CD4-positive, alpha-beta T cell treated with Interleukin-17A for 4 hours (primary cell): ENCODE results near the gene CHST4.
A peak's percentile ranks its signal among the peaks of the same experiment; 100 is the strongest.
"Not testable (repeated sequence)": the region's sequence is repeated elsewhere in the genome, so short reads cannot be mapped to it uniquely, and the experiment has no call there.

Source experiments
- DNase-seq: peaks from one replicate; pipeline ENCODE4 v3.0.0-alpha.2; 2020; ENCODE audit warnings: mixed read lengths

Gene CHST4

DNA sequence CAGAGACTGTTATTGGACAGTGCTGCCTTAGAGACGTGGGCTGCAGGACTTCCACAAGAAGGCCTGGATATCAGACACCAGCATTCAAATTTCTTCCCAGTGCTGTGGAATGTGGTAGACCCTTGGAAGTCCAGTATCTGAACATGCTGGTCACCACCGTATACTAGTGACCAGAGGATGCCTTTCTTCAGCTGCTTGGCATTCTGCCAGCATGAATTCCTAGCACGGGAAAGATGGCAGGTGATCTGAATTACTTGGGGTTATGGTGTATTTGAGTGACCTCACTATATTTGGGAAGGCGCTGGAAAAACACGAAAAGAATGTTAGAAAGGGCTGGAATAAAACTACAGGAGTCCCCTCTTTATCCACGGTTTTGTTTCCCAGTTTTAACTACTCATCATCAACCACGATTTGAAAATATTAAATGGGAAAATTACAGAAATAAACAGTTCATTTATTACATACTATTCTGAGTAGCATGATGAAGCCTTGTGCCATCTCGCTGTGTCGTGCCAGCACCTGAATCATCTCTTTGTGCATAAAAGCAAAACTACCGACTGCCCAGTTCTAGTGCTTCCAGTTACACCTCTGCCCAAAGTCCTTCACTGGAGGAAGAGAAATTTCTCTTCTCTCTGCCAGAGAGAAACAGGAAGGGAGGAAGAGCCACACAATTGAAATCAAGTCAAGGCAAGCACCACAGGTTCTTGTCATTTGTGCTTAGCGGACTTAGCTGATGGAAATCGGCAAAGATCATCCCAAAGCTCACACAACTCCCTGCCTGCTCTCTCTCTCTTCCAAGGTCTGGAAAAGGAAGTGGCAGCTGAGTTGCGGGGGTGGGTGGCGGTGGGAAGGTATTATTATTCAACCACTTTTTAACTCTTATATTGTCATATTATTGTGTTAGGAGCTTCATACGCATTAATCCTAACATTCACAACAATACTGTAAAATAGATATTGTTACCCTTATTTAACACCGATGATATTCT is 1.4 kb upstream of the CHST4 start:
- no peak for DNase-seq

DNA sequence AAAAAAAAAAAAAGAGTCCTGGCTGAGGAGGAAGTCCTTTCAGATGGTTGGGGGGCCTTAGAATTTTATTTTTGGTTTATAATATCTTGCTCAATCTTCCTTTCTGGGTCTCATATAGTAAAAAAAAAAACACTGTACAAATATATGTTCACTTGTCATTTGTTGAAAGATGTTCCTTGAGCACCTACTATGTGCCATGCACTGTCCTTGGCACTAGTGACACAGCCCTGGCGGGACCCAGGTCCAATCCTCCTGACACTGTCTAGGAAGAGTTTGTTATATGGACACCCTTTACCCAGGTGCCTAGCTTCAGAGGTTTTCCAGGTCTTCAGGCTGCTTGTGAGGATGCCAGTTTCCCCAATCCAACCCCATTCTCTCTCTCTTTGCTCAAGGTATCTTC is 2.0 kb downstream of the CHST4 start:
- no peak for DNase-seq

DNA sequence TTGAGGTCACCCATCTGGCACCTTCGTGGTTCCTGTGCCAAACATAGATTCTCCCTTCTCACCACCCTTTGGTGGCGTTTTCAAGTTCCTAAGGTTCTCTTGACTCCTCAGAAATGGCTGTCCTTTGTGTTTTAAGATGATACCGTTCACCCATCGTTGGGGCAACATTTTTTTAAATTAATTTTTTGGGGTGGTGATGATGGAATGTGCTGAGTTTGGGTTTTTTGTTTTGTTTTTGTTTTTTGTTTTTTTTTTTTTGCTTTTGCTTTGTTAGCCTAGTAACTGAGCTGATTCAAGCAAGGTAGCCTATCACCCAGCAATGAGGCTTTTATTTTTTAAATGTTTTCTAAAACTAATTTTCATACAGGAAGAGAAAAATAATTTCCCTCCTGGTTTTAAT is 2.6 kb downstream of the CHST4 start:
- DNase-seq = no peak

DNA sequence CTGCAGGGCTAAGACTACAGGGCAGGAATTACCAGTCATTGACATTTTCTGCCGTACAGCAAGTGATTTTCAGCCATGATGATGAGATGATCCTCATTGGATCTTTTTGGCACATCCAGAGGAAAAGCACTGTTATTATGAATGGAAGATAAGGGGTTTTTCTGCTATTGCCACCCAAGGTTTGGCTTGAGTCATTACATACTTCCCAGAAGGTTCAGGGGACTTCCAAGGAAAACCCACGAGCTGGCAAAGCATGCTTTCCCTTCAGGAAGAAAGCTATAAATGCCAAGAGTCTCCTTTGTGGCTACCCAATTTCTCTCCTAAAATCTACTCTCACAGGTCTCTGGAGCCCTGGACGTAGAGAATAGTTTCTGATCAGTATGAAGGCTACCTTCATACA is 6.1 kb downstream of the CHST4 start:
- DNase-seq = no peak

DNA sequence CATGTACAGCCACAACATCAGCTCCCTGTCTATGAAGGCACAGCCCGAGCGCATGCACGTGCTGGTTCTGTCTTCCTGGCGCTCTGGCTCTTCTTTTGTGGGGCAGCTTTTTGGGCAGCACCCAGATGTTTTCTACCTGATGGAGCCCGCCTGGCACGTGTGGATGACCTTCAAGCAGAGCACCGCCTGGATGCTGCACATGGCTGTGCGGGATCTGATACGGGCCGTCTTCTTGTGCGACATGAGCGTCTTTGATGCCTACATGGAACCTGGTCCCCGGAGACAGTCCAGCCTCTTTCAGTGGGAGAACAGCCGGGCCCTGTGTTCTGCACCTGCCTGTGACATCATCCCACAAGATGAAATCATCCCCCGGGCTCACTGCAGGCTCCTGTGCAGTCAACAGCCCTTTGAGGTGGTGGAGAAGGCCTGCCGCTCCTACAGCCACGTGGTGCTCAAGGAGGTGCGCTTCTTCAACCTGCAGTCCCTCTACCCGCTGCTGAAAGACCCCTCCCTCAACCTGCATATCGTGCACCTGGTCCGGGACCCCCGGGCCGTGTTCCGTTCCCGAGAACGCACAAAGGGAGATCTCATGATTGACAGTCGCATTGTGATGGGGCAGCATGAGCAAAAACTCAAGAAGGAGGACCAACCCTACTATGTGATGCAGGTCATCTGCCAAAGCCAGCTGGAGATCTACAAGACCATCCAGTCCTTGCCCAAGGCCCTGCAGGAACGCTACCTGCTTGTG is 10.7 kb downstream of the CHST4 start:
- DNase-seq = no peak

DNA sequence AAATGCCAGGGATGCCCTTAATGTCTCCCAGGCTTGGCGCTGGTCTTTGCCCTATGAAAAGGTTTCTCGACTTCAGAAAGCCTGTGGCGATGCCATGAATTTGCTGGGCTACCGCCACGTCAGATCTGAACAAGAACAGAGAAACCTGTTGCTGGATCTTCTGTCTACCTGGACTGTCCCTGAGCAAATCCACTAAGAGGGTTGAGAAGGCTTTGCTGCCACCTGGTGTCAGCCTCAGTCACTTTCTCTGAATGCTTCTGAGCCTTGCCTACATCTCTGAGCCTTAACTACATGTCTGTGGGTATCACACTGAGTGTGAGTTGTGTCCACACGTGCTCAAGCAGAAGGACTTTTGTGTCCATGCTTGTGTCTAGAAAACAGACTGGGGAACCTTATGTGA is 11.4 kb downstream of the CHST4 start:
- DNase-seq = peak; percentile 29

DNA sequence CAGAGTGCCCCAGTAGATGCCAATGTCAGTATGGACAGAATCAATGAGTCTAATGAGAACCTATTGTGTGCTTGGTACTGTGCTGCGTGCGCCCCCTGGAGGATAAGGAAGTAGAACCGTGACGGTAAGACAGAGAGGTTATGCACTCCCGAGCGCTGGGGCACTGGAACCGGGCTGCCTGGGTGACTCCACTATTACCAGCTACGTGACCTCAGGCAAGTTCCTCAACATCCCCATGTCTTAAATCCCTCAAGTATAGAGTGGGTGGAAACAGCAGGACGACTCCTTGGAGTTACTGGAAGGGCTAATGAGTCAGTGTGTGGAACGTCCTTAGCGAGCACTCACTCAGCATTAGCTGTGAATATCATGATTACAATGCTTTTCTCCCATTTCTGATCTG is 16.2 kb downstream of the CHST4 start:
- DNase-seq = peak; percentile 67

DNA sequence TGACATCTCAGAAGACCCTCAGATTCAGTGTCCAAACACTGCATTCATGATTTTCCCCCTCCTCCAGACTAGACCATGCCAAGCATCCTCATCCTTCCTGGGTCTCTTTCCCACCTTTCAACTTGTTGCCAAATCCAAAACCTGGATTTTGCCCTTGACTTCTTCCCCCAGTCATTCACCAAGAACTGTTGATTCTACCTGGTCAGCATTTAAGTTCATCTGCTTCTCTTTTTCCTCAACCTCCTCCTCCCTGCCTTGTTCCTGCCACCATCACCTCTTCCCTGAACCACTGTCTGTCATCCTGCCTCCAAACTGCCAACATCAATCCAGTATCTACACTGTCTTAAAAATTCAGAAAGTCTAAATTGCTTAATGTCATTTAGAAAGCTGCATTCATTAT is 20.9 kb downstream of the CHST4 start:
- DNase-seq = no peak

DNA sequence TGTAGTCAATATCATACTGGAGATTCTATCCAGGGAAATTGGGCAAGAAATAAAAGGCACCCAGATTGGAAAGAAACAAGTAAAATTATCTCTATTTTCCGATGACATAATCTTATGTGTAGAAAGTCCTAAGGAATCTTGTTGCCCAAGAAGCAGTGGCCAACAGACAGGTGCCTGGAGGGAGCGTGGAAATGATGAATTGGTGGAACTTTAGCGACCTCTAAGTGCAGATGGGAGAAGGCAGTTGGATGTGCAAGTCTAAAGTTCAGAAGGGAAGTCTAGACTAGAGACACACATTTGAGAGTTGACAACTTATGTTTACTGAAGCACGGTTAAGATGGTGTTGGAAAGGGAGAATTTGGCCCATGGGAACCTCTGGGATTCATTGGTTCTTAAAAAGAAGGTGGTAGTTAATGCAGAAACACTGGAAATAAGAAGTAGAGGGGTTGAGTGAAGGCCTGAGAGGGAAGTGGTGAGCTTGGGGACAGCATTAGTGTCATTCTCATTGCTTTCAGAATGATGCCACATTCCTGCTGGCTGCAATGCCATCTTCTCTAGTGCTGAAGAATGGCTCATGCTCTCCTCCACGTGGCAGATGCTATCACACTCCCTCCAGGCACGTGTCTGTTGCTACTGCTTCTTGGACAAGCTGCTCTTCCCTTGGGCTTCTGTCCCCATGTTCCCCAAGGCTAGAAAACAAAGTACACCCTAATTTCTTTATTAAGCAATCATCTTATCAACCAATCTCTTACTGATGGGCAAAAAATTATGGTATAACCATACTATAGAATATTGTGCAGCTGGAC is 26.7 kb downstream of the CHST4 start:
- no peak for DNase-seq

DNA sequence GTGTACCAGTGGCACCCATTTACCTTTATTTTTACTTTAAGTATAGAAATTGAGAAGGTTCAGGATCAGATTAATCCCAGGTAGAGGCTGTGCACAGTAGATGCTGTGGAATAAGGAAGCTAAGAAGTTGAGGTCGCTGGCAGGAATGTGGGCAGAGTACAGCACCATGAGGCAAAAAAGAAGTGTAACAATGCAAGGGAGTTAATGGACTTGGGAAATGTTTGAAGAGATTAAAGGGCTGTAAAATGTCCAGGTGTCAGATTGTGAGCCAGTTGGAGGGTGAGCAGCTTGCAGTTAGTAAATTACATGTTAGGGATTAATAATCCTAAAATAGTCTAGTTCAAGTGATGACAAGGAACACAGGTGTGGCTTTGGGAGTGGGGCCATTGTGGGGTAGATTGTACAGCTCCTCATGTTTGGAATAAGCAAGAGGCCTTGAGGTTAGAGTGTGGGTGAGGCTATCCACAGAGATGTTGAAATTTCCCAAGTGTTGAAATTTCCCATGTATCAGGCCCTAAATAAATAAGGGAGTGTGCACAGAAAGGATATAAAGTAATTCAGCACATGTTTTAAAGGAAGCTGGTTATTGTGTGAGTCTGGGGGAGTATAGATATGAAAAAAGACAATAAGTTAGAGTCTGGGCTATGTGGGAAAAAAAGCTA is 29.1 kb downstream of the CHST4 start:
- no peak for DNase-seq

DNA sequence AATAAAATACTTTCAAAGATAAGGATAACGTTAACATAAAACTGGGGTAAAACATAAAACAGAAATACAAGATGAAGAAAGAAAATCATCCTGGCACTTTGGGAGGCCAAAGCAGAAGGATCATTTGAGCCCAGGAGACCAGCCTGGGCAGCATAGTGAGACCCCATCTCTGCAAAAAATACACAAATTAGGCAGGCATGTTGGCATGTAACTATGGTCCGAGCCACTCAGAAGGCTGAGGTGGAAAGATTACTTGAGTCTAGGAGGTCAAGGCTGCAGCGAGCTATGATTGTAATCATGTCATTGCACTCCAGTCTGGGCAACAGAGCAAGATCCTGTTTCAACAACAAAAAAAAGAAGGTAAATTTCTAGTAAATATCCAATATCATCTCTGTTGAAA is 31.1 kb downstream of the CHST4 start:
- DNase-seq = no peak

DNA sequence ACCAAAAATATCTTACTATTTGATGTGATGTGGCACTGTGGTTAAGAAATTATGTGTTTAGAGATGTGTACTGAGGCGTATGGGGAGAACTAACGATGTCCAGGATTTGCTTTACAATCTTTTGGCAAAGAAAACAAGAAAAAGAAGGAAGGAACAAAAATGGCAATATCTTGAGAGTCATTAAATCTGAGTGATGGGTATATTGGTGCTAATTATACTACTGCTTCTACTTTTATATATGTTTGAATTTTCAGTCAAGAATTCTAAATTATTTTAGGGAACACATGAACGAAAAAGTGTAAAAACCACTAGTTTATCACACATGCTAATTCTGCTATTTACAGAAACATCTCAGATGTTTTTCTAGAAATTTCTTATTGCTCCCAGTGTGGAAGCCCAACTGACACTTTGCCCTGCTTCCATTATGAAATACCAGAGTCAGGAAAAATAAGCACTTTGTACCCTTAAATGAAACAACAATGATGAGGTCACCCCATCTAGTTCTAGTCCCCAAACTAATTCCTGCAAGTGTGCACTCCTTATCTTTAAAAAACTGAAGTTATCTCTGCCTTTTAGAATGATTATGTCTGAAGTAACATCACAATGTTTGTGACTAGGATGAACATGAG is 31.8 kb downstream of the CHST4 start:
- no peak for DNase-seq

DNA sequence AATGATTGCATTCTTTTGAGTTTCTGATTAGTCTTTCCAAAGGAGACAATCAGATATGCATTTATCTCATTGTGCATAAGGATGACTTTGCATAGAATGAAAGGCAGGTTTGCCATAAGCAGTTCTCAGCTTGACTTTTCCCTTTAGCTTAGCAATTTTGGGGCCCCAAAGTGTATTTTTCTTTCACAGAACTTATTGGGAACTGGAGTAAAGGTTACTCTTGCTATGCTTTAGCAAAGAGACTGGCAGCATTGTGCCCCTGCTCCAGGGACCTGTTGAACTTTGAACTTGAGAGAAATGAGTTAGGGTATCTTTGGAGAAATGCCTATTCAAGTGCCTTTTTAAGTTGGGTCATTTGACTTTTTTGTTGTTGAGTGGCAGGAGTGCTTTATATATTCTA is 33.6 kb downstream of the CHST4 start:
- no peak for DNase-seq

DNA sequence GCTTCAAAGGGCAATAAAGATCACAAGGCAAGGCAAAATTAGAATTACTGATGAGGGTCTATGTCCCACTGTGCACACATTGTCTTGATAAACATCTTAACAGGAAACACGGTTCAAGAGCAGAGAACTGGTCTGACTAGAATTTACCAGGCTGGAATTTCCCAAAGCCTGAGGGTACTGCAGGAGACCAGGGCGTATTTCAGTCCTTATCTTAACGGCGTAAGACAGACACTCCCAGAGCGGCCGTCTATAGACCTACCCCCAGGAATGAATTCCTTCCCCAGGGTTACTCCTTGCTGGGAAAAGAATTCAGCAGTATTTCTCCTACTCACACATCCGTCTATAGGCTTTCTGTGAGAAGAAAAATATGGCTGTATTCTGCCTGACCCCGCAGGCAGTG is 35.7 kb downstream of the CHST4 start:
- DNase-seq = not testable (repeated sequence)

DNA sequence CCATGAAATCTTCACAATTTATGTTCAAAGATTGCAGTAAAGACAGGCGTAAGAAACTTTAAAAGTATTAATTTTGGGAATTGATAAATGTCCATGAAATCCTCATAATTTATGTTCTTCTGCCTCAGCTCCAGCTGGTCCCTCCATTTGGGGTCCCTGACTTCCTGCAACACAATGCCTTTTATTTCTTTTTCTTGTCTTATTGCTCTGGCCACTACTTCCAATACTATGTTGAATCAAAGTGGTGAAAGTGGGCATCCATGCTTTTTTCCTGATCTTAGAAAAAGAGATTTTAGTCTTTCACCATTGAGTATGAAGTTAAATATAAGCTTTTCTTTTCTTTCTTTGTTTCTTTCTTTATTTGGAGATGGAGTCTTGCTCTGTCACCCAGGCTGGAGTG is 36.3 kb downstream of the CHST4 start:
- no peak for DNase-seq

DNA sequence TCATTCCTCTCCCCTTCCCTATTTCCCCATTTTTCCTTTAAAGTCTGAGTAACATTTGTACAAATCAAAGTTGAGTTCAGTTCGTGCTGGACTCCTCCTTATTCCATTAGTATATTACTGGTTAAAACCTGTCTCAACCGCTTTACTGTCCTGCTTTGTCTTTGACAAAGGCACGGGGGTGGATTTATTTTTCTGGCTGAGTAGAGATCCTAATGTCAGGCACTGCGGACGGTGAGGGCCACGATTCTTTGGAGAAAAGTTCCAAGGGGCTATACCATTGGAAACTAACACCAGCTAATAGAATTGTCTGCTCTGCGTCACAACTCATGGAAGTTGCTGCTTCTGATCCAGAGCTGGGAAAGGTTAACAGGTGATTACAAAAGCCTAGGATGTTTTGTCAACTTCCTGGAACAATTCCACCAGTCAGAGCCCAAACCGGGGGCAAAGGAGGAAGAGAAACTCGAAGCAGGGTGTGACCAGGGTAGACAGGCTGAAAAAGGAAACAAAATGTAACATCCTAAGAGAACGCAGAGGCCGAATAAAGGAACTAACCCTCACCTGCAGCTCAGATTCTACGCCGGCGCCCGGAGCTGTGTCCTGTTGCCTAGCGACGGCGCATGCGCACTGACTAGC is 38.2 kb downstream of the CHST4 start:
- DNase-seq = no peak

DNA sequence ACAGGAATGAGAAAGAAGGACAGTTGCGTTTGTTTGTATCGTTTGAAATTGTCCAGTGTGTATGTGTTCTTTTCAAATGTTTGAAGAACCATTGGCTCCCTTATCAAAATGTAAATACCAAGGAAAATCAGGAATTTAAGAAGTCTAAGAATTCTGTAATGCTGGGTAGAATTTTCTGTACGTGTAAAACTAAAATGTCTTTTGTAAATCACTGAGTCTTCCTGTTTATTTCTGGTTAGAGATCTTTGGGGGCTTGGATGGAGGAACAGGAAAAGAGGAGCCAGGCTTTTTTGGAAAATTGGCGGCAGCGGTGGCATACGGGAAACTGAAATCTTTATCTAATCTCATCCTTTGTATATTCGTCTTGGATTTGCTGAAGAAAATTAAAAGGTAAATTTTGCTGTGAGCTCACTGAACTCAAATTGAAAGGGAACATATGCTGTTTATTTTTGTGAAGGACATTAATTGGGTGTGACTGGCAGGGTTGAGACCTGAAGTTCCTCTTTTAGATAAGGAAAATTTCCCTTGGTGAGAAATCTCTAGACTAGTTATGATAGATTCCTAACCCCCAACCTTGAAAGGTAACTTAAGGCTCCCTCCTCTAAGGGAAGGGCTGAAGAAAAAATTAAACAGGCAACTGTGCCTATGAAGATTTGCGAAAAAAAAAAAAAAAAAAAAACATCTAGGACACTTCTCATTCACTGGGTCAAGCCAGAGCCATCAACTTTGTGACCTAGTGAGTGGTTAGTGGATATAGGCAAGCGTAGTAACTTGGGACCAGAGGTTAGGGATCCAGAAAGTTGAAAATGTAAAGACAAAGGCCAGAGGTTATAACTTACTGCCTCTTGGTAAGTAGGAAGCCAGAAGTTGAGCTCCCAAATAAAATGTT is 39.8 kb downstream of the CHST4 start:
- DNase-seq = no peak

DNA sequence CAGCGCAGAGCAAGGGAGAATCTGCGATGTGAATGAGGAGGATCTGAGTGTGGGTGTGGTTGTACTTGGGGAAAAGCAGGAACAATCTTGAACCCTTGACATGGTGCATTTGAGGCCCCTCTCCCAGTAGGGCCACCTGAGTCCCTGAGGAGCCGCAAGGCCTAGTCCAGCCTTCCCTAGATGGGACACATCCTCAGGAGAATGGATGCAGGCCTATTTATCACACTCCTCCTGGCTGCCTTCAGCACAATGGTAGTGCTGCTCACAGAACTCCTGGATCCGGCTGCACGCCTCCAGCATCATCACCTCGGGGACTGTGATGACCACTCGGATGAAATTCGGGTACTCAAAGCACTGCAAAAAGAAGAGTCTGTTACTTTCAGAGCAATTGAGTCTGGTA is 41.7 kb downstream of the CHST4 start:
- no peak for DNase-seq

DNA sequence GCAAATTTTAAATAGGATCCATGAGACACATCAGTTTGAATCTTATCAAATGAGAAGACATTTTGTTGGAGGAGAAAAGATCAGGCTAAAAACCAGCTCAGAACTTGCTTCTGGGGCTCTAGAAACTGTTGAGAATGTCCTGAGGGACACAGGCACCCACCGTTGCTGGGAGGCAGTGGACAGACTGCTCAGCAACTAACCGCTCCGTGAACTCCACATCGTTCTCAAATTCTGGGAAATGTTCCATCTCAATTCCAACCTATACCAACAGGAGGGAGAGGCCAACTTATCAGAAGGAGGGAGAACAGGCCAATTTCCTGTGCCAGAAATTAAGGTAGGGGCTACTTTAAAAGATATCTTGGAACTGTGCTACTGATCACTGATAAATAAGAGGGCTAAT is 42.3 kb downstream of the CHST4 start:
- no peak for DNase-seq

DNA sequence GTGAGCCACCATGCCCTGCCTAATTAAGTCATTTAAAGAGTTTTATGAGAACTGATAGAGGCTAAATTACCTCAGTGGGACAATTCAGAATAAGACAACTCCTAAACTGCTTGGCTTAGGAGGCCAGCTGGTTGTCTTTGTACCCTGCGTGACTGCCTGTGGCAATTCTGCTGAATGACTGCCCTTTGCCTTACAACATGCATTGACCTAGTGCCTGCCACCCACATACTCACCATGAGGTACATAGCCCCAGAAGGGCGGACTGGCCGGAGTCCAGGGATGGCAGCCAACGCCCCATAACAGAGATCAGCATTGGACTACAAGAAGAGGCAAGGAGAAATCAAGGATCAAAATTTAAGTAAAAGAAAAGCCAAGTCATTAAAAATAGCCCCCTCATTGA is 43.4 kb downstream of the CHST4 start:
- no peak for DNase-seq

DNA sequence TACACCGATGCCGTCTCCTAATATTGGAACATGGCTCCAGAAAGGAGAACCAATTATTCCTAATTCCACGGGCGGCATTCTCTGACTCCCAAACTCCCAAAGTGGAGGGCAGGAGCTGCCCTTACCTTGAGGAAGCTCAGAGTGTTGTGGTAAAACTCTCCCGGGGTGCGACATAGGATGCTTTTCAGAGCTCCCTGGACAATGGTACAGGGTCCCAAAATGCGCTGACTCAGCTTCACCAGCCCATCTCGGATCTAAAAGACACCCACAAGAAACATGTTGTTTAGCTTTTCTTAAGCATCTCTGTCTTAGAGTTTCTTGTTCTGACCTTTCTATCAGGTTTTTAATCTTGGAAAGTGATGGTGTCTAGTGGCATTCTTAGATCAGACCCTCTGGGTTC is 43.9 kb downstream of the CHST4 start:
- no peak for DNase-seq
